Ishikawa (cell line): ENCODE data around the gene MBLAC1.

ENCODE experiments used
- CEBPB ChIP-seq: IDR thresholded peaks from 2 replicates; pipeline ENCODE4 v1.6.1; 2012
- CREB1 ChIP-seq: IDR thresholded peaks from 2 replicates; pipeline ENCODE4 v1.6.1; 2012; ENCODE audit warnings: low read depth
- EGR1 ChIP-seq: IDR thresholded peaks from 2 replicates; pipeline ENCODE4 v1.6.1; 2012
- EP300 ChIP-seq: IDR thresholded peaks from 2 replicates; pipeline ENCODE4 v1.6.1; 2012; ENCODE audit warnings: borderline replicate concordance
- FOXM1 ChIP-seq: IDR thresholded peaks from 2 replicates; pipeline ENCODE4 v1.6.1; 2012; ENCODE audit warnings: low read depth, borderline replicate concordance
- NFIC ChIP-seq: IDR thresholded peaks from 2 replicates; pipeline ENCODE4 v1.6.1; 2012
- RAD21 ChIP-seq: IDR thresholded peaks from 2 replicates; pipeline ENCODE4 v1.6.1; 2012; ENCODE audit warnings: low read depth
- TAF1 ChIP-seq: IDR thresholded peaks from 2 replicates; pipeline ENCODE4 v1.6.1; 2012; ENCODE audit warnings: low read depth, mild to moderate bottlenecking
- TEAD4 ChIP-seq: IDR thresholded peaks from 2 replicates; pipeline ENCODE4 v1.6.1; 2012
- YY1 ChIP-seq: IDR thresholded peaks from 2 replicates; pipeline ENCODE4 v1.6.1; 2012; ENCODE audit warnings: low read depth
- ZBTB7A ChIP-seq: IDR thresholded peaks from 2 replicates; pipeline ENCODE4 v1.6.1; 2012; ENCODE audit warnings: low read depth
- TF ChIP-seq, protein P1 (sequence below): IDR thresholded peaks from 2 replicates; pipeline ENCODE4 v1.6.1; 2012; ENCODE audit warnings: low read depth, mild to moderate bottlenecking
- TF ChIP-seq, protein P2 (sequence below): IDR thresholded peaks from 2 replicates; pipeline ENCODE4 v1.6.1; 2012

DNA sequence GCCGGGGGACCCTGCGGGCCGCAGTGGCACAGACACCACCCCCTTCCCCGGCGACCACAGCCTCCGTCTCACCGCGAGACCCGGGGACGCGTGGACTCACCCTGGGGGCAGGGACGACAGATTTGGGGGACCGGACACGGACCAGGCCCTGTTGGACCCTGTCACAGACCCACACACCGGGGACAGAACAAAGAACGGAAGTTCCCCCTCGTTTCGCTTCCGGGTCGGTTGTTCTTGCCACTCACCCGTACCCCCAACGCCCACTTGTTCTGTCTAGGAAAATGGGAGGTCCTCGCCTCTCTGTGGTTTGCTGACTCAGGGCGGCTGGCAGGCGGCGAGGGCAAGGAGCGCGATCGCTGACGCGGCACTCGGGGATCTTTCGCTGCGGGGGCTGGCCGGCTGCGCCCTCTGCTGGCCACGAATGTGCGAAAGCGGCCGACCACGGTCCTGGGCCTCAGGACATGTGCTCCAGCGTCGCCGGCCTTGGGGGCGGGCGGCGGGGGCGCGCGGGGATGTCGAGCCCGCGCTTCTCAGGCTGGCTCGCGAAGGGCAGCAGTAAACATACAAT is 45.1 kb upstream of the MBLAC1 start, which contains the start of gene ZNF3:
- TF ChIP-seq EGR1 (peak; percentile 76), EP300 (peak; percentile 27; the same call in 1 of the 2 replicates), RAD21 (peak; percentile 74), FOXM1 (no peak), TEAD4 (no peak), YY1 (0 out of 2 replicates have a peak, but pooled peaks have one; percentile 19), CEBPB (no peak), TAF1 (peak; percentile 67), CREB1 (peak; percentile 56; the same call in 1 of the 2 replicates), ZBTB7A (0 out of 2 replicates have a peak, but pooled peaks have one; percentile 60), NFIC (no peak)
- TF ChIP-seq, protein P1, sequence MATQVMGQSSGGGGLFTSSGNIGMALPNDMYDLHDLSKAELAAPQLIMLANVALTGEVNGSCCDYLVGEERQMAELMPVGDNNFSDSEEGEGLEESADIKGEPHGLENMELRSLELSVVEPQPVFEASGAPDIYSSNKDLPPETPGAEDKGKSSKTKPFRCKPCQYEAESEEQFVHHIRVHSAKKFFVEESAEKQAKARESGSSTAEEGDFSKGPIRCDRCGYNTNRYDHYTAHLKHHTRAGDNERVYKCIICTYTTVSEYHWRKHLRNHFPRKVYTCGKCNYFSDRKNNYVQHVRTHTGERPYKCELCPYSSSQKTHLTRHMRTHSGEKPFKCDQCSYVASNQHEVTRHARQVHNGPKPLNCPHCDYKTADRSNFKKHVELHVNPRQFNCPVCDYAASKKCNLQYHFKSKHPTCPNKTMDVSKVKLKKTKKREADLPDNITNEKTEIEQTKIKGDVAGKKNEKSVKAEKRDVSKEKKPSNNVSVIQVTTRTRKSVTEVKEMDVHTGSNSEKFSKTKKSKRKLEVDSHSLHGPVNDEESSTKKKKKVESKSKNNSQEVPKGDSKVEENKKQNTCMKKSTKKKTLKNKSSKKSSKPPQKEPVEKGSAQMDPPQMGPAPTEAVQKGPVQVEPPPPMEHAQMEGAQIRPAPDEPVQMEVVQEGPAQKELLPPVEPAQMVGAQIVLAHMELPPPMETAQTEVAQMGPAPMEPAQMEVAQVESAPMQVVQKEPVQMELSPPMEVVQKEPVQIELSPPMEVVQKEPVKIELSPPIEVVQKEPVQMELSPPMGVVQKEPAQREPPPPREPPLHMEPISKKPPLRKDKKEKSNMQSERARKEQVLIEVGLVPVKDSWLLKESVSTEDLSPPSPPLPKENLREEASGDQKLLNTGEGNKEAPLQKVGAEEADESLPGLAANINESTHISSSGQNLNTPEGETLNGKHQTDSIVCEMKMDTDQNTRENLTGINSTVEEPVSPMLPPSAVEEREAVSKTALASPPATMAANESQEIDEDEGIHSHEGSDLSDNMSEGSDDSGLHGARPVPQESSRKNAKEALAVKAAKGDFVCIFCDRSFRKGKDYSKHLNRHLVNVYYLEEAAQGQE, result no peak
- TF ChIP-seq, protein P2, sequence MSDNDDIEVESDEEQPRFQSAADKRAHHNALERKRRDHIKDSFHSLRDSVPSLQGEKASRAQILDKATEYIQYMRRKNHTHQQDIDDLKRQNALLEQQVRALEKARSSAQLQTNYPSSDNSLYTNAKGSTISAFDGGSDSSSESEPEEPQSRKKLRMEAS, result peak; percentile 98
